GM23248 (cell line): Measurements from ENCODE around the gene SPATA31D4.

Source experiments
- EZH2 ChIP-seq: fragments of 200-600 bp; sonication (generic); IDR thresholded peaks from 2 replicates; pipeline ENCODE4 v1.6.1; 2018; ENCODE audit warnings: antibody characterized with exemption, mild to moderate bottlenecking; ENCODE audit not compliant: insufficient read depth, poor library complexity, severe bottlenecking
- EZH2phosphoT487 ChIP-seq: fragments of 200-600 bp; sonication (generic); IDR thresholded peaks from 2 replicates; pipeline ENCODE4 v1.6.1; 2018; ENCODE audit warnings: antibody characterized with exemption, moderate library complexity, mild to moderate bottlenecking, low read depth; ENCODE audit not compliant: insufficient read depth

DNA sequence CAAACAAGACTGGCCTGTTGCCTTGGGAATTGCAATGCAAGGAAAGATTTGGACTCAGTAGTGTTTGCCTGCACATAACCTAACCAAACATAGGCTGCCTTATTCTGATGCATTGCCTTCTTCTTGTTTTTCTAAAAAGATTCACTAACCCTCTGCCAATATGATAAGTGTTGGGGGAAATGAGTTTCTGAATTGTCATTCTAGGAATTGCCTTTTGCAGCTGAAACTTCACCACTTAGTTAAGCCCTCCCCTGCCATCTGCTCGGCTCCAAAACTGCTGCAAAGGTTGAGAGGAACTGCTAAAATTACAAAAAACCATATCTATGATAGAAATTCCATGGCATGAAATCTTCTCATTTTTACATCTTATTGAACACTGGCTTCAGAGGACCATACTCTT lies 41.6 kb upstream of the SPATA31D4 start:
- TF ChIP-seq EZH2 = no peak
- no peak for TF ChIP-seq EZH2phosphoT487
